Measurements from ENCODE around the gene ETV3L.

- TF ChIP-seq CTCF (IDR thresholded peaks at IDR 0.05; ENCODE audit: poor library complexity), result no peak
- no peak for TF ChIP-seq EZH2phosphoT487 (IDR thresholded peaks at IDR 0.05; ENCODE audit: low read depth, severe bottlenecking, unreplicated experiment)
- no peak for TF ChIP-seq EZH2 (IDR thresholded peaks at IDR 0.05; ENCODE audit: borderline replicate concordance)
These were observed 39.6 kb upstream of the ETV3L start for GRCh38 chr1:157139052-157139715.

Data from hepatocyte (in vitro differentiated cells).